BJ (cell line): ENCODE data around the gene HMHB1. TPM values are rescaled to one million over a fixed set of nuclear protein-coding genes. Genes with fewer than 3 reads are reported as not detected.

ENCODE experiments used
- CTCF ChIA-PET: fragments of 350-600 bp; formaldehyde crosslinking; extraction: SDS; loops from one replicate; lab custom pipeline; 2021; ENCODE audit warnings: antibody characterized with exemption, inconsistent platforms; lab: Yijun Ruan, JAX
- POLR2A ChIA-PET: fragments of 300-600 bp; sonication (Branson Sonifier 250); formaldehyde crosslinking; extraction: SDS; loops from one replicate; lab custom pipeline; 2021; ENCODE audit warnings: antibody characterized with exemption; lab: Charles Lee
- DNase-seq: peaks from one replicate; pipeline ENCODE4 v3.0.0-alpha.2; 2011; ENCODE audit warnings: low read depth
- H3K27me3 ChIP-seq: 2 replicates; pipeline ENCODE4 v1.6.0; 2011; ENCODE audit warnings: low read length; ENCODE audit not compliant: control insufficient read depth, insufficient read depth
- H3K36me3 ChIP-seq: 2 replicates; pipeline ENCODE4 v1.5.1; 2011; ENCODE audit warnings: low read length; ENCODE audit not compliant: control insufficient read depth, insufficient read depth
- H3K4me3 ChIP-seq: 2 replicates; pipeline ENCODE4 v1.5.1; 2011; ENCODE audit warnings: low read depth, mild to moderate bottlenecking, control low read depth, low read length
- CTCF ChIP-seq: IDR thresholded peaks from 2 replicates; pipeline ENCODE4 v1.5.1; 2011; ENCODE audit warnings: low read depth, mild to moderate bottlenecking, control low read depth, inconsistent platforms, low read length, moderate library complexity; ENCODE audit not compliant: insufficient read depth
- polyA plus RNA-seq: library from polyadenylated mRNA; depleted of rRNA; stranded (reverse); fragments of >200 nt; gene quantifications from 2 replicates; pipeline ENCODE4 v1.2.3, GENCODE V29; 2011

Gene HMHB1
- polyA plus RNA-seq, 1 experiment = not detected

DNA sequence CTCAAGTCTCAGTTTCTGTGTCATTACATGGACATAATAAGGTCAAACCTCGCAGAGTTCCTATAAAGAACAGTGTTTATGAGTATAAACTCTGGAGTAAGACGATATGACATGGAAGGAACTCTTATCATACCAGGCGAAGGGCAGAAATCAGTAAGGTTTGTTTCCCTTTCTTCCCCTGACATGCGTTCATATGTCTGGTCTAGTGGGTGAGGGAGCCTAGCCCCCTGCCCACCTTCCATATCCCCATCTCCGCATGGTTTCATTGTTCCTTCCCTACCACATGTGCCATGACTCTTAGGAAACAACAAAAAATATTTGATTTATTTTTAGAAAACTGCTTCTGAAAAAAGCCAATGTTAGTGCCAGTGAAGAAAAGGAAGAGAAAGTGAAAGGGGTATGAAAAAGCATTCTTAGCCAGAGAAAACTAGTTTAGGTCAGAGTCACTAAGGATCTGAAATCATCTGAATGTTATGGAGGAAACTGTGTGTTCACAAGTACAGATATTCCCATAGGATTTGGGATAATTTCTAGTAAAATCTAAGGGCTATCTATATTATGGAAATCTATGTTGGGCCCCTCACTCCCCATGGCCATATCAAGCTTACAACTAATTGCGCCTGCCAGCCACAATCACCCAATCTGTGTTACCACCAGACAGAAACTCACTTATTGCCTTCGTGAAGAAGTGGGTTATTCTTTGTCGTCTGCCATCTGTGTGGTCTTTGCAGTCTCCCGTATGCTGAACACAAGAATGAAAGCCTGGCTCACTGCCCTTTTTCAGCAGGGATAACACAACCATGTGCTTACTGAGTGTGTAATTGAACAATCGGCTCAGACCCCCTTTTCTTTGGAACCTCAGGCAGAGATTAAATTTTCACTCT is 19.9 kb upstream of the HMHB1 start:
- no peak for DNase-seq
- Histone ChIP-seq H3K36me3 (no peaks in the 10 kb centered on the region), H3K27me3 (no peaks in the 10 kb centered on the region), H3K4me3 (no peak overlapping the region)
- POLR2A ChIA-PET = no interaction called here
- TF ChIP-seq CTCF = no peak
- CTCF ChIA-PET = no interaction called here

GRCh38 chr5:143793249-143793648 is 18.7 kb upstream of the HMHB1 start:
- no peak overlapping the region for H3K4me3 ChIP-seq
- POLR2A ChIA-PET = no interaction called here
- CTCF ChIA-PET = interaction anchor here (0.6 to 1.0 kb wide), 3 partner anchors 9 to 456 kb away, joined by 3 read pairs; no protein-coding TSS in a partner anchor
- no peak for TF ChIP-seq CTCF
- no peaks in the 10 kb centered on the region for H3K27me3 ChIP-seq
- H3K36me3 ChIP-seq = no peaks in the 10 kb centered on the region
- DNase-seq = no peak

DNA sequence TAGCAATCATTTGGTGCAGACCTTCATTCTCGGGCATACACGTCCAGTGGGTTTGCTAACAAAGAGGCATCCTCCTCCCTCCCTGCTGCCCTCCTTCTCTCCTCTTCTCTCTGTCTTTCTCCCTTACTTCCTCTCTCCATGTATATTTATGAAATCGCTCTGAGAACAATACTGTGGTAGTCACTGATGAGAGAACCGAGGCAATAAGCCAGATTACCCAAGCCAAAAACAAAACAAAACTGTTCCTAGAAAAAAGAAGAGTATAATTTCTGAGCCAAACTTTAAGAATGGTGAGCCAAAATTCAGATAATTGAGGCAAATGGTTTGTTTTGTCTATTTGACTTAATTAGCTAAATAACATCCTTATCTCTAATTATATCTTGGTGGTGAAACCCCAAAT is 15.8 kb upstream of the HMHB1 start:
- ChIA-PET CTCF (no interaction called here), POLR2A (no interaction called here)
- H3K36me3 ChIP-seq = no peaks in the 10 kb centered on the region
- no peak overlapping the region for H3K4me3 ChIP-seq
- no peak for DNase-seq
- no peaks in the 10 kb centered on the region for H3K27me3 ChIP-seq
- TF ChIP-seq CTCF = no peak

DNA sequence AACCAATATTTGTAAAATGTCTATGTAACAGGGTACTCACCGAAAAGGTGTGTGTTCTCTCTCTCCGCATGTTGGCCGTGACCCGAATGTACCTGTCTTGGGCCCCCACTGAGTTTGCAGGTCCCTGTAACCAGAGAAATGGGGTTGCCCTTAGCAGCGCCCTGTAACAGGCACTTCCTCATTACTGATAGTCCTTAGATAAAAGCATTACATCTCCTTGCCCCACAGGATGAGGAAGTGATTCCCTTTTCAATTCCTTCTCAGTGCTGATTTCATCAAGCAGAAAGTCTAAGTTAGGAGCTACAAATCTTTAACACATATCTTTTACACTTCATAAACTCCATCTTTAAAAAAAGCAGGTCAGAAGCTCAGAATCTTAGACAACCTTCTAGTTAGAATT is 15.2 kb upstream of the HMHB1 start:
- no peaks in the 10 kb centered on the region for H3K36me3 ChIP-seq
- no peak for DNase-seq
- no peak for TF ChIP-seq CTCF
- POLR2A ChIA-PET = no interaction called here
- CTCF ChIA-PET = interaction anchor here (1.0 kb wide), 1 partner anchor 14 kb away, joined by 4 read pairs; no protein-coding TSS in a partner anchor
- no peak overlapping the region for H3K4me3 ChIP-seq
- no peaks in the 10 kb centered on the region for H3K27me3 ChIP-seq

DNA sequence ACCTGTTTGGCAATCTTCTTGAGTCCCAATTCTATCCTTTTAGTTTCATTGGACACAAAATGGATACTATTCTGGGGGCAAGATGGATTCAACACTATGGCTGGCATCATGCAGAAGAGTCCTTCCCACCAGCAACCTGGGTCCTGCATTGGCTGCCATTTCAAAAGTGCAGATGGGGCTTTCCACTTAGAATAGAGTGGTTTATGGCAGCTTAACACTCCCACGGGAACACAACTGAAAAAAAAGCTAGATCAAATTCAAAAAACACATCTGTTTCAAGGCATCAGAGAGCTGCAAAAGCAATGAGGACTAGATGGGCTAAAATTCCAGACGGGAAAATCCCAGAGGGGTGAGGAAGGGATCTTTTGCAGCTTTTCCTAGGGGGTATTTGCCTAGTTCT is 11.2 kb upstream of the HMHB1 start:
- DNase-seq = no peak
- no peak for TF ChIP-seq CTCF
- Histone ChIP-seq H3K27me3 (no peaks in the 10 kb centered on the region), H3K4me3 (no peak overlapping the region), H3K36me3 (no peaks in the 10 kb centered on the region)
- CTCF ChIA-PET = interaction anchor here (1.1 kb wide), 1 partner anchor 10 kb away, joined by 4 read pairs; no protein-coding TSS in a partner anchor
- POLR2A ChIA-PET = no interaction called here
